SH-SY5Y (cell line): ENCODE results near the gene KCNAB1.

Experiments used
- GATA2 ChIP-seq: IDR thresholded peaks from 2 replicates; pipeline ENCODE4 v1.6.1; 2011; ENCODE audit warnings: mild to moderate bottlenecking, low read depth, low read length
- GATA3 ChIP-seq: IDR thresholded peaks from 2 replicates; pipeline ENCODE4 v1.6.1; 2011; ENCODE audit warnings: low read depth, mild to moderate bottlenecking, low read length, moderate library complexity

The KCNAB1 gene

DNA sequence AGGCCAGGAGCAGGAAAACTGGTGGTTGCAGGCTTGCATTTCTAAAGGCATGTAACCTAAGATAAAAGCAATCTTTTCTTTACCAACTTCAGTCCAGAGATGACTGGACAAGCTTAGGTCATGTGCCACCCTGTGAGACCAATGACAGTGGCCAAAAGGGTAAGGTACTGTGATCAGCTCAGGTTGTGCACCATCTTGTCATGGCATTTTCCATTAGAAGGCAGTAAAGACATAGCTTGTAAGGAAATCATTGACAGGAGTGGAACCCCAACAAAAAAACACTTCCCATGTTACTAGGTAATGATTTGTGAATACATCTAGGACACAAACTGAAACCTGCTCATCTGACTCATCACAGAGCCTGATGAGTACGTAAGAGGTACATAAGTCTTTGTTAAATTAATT, 399.4 kb downstream of the KCNAB1 start:
- no peak for TF ChIP-seq GATA3
- no peak for TF ChIP-seq GATA2

DNA sequence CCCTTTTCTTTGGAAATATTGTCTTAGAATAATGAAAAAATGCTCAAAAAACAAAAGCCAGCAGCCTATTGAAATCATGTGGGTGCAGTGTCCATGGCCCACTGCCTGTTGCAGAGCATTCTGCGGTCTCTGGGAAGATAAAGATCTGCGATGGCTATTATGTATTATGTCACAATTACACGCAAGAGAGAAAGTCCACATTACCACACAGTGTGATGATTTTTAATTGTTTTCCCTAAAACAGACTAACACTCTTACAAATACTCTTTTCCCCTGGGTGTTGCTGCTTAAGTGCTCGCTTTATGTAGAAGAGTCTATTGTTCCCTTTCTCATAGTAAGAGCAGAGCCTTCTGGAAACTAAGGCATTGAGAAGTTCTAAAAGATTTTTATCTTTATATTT, 402.3 kb downstream of the KCNAB1 start:
- TF ChIP-seq GATA2 (peak; percentile 84), GATA3 (peak; percentile 66; the same call in 1 of the 2 replicates)

DNA sequence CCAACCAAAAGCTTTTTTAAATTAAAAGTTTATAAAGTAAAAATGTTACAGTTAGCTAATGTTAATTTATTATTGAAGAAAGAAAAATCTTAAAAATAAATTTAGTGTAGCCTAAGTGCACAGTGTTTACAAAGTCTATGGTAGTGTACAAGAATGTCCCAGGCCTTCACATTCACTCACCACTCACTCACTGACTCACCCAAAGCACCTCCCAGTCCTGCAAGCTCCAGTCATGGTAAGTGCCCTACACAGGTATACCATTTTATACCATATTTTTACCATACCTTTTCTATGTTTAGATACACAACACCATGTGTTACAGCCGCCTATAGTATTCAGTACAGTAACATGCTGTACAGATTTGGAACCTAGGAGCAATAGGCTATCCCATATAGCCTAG, 405.4 kb downstream of the KCNAB1 start:
- TF ChIP-seq GATA2 (no peak), GATA3 (no peak)

DNA sequence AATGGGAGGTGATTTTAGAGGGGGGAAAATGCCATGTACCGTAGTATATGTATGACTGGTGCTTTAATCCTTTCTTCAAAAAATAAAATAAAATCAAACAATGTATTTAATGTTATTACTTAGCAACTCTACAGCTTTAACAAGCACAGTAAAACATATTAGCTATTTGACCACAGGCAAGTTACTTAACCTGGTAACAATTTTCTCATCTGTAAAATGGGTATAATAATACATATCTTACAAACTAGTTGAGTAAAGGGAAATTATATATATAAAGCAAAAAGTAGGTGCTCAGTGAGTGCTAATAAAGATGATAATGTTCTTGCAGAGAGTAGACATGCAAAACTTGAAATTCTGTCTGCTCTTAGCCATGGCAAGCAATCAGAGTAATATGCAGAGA, 406.7 kb downstream of the KCNAB1 start:
- TF ChIP-seq GATA3, result no peak
- no peak for TF ChIP-seq GATA2

DNA sequence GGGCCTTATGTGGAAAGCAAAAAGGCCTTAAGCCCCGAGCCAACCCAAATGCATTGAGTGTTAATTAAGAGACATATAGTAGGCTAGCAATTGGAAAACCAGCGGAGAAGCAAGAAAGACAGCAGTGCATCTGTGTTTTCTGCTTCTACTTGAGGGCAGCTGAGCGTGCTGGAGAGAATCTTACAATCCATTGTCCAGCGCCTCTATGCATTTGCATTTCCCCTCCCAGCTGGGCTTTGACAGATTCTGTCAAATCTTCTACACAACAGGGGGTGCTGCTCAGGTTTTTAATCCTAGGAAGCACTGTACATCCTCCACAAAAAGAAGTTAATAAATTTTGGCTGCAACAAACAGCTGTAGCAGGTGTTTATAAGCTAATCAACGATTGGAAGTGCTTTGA, 410.6 kb downstream of the KCNAB1 start:
- TF ChIP-seq GATA3 (no peak), GATA2 (no peak)

DNA sequence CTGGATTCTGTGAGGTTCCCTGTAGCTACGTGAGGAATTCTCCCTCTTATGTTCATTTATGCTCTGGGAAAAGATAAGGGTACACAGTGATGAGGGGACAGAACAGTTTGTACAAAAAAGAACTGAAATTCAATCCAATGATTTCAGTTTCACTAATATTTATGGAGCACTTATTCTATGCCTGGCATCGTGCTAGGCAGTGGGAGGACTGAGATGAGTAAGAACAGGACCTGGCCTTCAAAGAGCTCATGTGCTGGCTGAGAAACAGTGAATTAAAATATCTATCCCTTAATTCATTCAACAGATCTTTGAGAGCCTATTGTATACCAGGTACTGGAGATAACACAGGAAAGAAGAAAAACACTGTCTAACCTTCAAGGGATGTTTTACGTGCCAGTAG, 412.4 kb downstream of the KCNAB1 start:
- no peak for TF ChIP-seq GATA3
- no peak for TF ChIP-seq GATA2

DNA sequence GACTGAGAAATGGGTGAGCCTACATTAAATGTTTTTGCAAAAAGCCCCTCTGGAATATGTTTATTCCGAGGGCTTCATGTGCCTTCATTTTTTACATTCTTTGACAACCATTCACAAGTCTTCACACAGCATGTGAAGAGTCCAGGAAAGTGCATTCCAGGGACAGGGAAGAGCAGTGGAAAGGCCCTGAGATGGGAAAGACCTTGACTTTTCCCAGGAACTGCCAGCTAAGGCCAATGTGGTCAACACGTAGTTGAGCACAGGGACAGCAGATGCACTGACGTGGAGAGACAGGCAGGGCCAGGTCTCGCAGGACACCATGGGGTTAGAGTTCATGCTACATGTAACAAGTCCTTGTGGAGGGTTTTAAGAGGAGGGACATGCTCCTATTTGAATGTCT, 412.8 kb downstream of the KCNAB1 start:
- TF ChIP-seq GATA3 (no peak), GATA2 (no peak)

DNA sequence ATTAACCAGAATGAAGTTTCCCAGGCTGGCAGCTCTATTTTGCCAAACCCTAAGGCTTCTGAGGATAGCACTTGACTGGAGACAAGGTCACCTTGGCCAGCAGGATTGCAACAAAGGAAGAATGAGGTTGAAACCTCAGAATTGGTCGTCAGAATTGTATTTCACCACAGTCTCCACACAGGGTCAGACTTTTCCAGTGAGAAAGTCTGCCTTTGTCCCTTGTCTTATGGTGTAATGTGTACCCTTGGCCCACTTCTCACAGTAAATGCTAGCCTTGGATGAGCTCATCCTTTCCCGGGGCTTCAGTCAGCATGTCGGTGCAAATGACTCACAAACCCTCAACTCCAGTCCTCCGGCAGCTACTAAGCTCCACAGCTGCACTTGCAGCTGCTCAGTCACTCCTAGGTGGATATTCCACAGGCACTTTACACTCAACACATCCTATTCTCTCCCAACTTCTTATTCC, 414.8 kb downstream of the KCNAB1 start:
- TF ChIP-seq GATA3 (no peak), GATA2 (no peak)

DNA sequence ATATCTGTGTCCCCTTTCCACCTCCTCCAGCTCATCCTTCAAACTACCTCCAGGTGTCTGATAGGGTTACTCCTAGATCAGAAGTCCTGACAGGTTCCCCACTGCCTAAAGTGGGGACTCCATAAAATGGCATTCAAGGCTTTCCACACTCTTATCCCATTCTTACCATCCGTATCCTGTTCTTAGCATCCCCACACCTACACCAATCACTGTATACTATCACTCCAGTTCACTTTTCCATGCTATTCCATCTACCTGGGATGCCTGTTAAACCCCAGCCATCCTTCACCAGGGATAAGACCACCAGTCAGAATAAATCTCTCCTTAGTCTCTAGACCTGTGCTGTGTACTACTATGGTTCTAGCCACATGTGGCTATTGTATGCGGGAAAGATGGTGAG, 415.4 kb downstream of the KCNAB1 start:
- TF ChIP-seq GATA2, result no peak
- TF ChIP-seq GATA3, result no peak

DNA sequence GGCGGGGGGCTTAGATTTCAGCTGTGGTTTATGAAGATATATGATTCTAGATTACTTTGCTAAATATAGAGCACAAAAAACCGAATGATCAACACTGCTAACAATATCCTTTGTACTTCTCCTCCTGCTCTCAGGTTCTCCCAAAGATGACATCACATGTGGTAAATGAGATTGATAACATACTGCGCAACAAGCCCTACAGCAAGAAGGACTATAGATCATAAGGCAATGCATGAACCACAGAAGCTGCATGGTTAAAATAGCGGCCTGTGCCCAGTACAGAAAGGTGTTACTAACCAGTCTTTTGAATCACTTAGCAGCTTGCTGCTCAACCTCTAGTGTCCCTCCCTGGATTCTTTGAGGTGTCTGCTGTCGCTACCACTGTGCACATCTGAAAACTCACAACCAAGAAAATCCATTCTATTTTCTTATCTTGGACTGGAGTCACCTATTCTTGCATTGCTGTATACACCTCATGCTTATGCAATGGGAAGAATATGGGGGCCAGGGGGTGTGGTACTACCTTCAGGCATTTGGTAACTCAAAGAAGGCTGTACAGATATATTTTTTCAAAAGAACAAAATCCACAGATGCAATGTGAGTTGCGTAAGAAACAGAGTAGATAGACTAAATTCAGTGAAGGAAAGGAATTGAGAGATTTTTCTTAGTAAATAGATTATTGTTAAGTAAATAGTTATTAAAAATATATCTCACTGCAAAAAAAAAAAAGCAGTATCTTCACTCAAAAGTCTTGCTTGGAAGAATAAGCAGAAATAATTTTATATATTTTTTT, 416.3 kb downstream of the KCNAB1 start:
- TF ChIP-seq GATA2 (no peak), GATA3 (no peak)

DNA sequence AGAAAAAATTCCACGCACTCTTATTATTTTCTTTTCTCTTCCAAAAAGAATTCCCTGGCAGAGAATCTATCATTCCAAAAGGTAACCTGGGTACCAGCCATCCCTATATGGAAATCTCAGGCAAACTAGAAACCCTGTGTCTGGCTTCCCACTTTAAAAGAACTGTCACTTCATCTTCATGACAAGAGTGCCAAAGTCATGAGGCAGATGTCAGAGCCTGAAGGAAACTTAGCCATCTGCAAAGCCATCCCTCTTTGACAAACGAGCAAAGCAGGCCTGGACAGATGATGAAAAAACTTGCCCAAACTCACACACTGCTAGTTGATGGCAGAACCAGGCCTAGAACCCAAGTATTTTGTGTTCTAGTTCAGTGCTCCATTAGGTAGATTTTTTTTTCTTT, 418.7 kb downstream of the KCNAB1 start:
- no peak for TF ChIP-seq GATA2
- no peak for TF ChIP-seq GATA3

DNA sequence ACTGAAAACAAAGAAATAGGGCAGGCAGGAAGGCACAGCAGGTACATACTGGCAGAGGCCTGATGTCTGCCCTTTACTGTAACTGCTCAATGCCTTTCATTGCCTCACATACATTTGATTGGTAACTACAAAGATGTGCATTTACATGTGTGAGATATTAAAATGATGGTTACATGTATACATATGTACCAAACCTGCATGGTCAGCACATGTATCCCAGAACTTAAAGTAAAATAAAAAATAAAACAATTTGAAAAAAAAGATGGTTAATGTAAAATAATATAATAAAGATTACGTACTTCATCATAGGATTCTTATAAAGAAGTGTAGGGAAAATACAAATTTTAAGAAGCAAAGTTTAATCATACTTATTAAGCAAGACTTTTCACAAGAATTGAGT, 419.4 kb downstream of the KCNAB1 start:
- TF ChIP-seq GATA2 (no peak), GATA3 (no peak)

DNA sequence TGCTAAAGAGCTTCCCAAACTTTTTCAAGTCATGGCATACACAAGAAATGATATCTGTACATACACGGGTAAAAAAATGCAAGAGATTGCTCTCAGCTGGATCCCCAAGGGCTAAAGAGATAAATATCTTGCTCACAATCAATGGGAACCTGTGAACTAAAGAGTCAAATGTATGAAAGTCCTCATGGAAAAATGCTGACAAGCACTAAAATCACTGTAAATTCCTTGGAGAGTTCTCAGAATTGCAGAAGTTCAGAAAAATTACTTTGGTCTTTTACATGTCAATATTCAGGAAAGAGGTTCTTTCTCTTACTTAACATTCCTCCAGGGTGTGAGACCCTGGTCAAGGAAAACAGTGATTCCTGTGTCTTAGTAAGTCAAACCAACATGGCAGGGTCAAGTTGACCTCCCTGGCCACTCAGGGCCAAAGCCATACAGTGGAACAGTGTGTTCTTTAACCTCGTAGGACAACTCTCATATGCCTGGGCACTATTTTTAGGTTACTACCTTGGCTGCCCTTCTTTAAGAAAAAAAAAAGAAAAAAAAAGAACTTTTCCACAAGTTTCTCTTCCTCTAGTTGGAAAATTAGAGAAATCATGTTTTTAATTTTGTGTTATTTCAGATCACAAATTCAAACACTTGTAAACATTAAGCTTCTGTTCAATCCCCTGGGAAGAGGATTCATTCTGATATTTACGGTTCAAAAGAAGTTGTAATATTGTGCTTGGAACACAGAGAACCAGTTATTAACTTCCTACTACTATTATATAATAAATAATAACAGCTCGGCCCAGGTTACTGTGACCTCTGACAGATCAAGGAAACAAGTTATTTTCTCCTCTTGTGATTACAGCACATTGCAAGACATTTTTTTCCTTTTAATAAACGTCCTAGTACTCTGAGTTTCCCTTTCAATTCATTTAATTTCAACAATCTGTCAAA, 422.0 kb downstream of the KCNAB1 start:
- TF ChIP-seq GATA3, result no peak

DNA sequence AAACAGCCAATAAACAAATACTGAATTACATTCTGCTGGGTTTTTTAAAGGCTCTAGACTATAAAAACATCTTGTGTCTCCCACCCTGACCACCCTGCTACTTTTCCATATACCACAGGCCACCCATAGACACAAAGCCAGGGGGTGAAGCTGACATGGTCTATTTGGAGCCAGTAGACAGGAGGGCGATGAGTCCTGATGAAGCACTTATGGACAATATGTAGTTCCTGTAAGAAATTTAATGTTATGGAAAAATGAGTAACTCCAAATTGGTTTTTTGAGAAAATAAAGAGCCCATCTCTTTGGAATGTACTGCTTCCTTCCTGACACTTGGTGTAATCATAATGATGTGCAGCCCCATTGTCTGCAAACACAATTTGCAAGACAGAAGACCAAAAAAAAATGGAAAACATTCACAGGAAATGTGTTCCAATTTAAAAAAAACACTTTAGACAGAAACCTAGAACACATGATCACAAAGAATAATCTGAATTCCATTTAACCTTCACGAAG, 422.7 kb downstream of the KCNAB1 start:
- TF ChIP-seq GATA2 (no peak), GATA3 (no peak)
